ENCODE data around the gene OR2AT4.

OR2AT4 gene

GRCh38 chr11:75135021-75135650 lies 38.5 kb upstream of the OR2AT4 start:
- Histone ChIP-seq H3K27me3 (ENCODE audit: insufficient read depth, poor library complexity, severe bottlenecking) (no peaks in the 10 kb centered on the region), H3K4me3 (ENCODE audit: severe bottlenecking) (no peak overlapping the region), H3K36me3 (ENCODE audit: low read depth) (no peaks in the 10 kb centered on the region), H3K9me3 (ENCODE audit: severe bottlenecking) (no peaks in the 10 kb centered on the region), H3K27ac (ENCODE audit: poor library complexity, severe bottlenecking) (no peak overlapping the region), H3K4me1 (ENCODE audit: insufficient read depth, poor library complexity, severe bottlenecking) (no peaks in the 10 kb centered on the region)
- no peak for TF ChIP-seq CTCF (IDR thresholded peaks at IDR 0.05; ENCODE audit: poor library complexity, severe bottlenecking)
- no peak for ATAC-seq (ENCODE audit: low read depth)
- DNase-seq (ENCODE audit: low spot score), result no peak

GRCh38 chr11:75133976-75134375 lies 37.3 kb upstream of the OR2AT4 start:
- Histone ChIP-seq H3K27me3 (ENCODE audit: insufficient read depth, poor library complexity, severe bottlenecking) (no peaks in the 10 kb centered on the region), H3K9me3 (ENCODE audit: severe bottlenecking) (no peaks in the 10 kb centered on the region), H3K4me3 (ENCODE audit: severe bottlenecking) (no peak overlapping the region), H3K4me1 (ENCODE audit: insufficient read depth, poor library complexity, severe bottlenecking) (no peaks in the 10 kb centered on the region), H3K27ac (ENCODE audit: poor library complexity, severe bottlenecking) (no peak overlapping the region), H3K36me3 (ENCODE audit: low read depth) (no peaks in the 10 kb centered on the region)
- TF ChIP-seq CTCF (IDR thresholded peaks at IDR 0.05; ENCODE audit: poor library complexity, severe bottlenecking), result no peak
- ATAC-seq (ENCODE audit: low read depth) (no peak), DNase-seq (ENCODE audit: low spot score) (no peak)

- no peaks in the 10 kb centered on the region for H3K36me3 ChIP-seq (ENCODE audit: low read depth)
- DNase-seq (ENCODE audit: low spot score) (no peak), ATAC-seq (ENCODE audit: low read depth) (no peak)
- no peak for TF ChIP-seq CTCF (IDR thresholded peaks at IDR 0.05; ENCODE audit: poor library complexity, severe bottlenecking)
- no peak overlapping the region for H3K4me3 ChIP-seq (ENCODE audit: severe bottlenecking)
- H3K4me1 ChIP-seq (ENCODE audit: insufficient read depth, poor library complexity, severe bottlenecking), result no peaks in the 10 kb centered on the region
- H3K9me3 ChIP-seq (ENCODE audit: severe bottlenecking), result no peaks in the 10 kb centered on the region
- no peak overlapping the region for H3K27ac ChIP-seq (ENCODE audit: poor library complexity, severe bottlenecking)
- H3K27me3 ChIP-seq (ENCODE audit: insufficient read depth, poor library complexity, severe bottlenecking), result no peaks in the 10 kb centered on the region
Measured at GRCh38 chr11:75132080-75132479, 35.4 kb upstream of the OR2AT4 start.

GRCh38 chr11:75126564-75126963 lies 29.9 kb upstream of the OR2AT4 start:
- no peak for ATAC-seq (ENCODE audit: low read depth)
- Histone ChIP-seq H3K4me3 (ENCODE audit: severe bottlenecking) (no peak overlapping the region), H3K27me3 (ENCODE audit: insufficient read depth, poor library complexity, severe bottlenecking) (no peaks in the 10 kb centered on the region), H3K4me1 (ENCODE audit: insufficient read depth, poor library complexity, severe bottlenecking) (no peaks in the 10 kb centered on the region), H3K27ac (ENCODE audit: poor library complexity, severe bottlenecking) (no peak overlapping the region), H3K36me3 (ENCODE audit: low read depth) (no peaks in the 10 kb centered on the region), H3K9me3 (ENCODE audit: severe bottlenecking) (no peaks in the 10 kb centered on the region)
- no peak for TF ChIP-seq CTCF (IDR thresholded peaks at IDR 0.05; ENCODE audit: poor library complexity, severe bottlenecking)
- no peak for DNase-seq (ENCODE audit: low spot score)

- ATAC-seq (ENCODE audit: low read depth), result no peak
- TF ChIP-seq CTCF (IDR thresholded peaks at IDR 0.05; ENCODE audit: poor library complexity, severe bottlenecking), result no peak
Measured at GRCh38 chr11:75118577-75118976, 21.9 kb upstream of the OR2AT4 start.

More at GRCh38 chr11:75118577-75118976, 21.9 kb upstream of the OR2AT4 start:
- Histone ChIP-seq H3K27me3 (ENCODE audit: insufficient read depth, poor library complexity, severe bottlenecking) (no peaks in the 10 kb centered on the region), H3K4me1 (ENCODE audit: insufficient read depth, poor library complexity, severe bottlenecking) (no peaks in the 10 kb centered on the region), H3K36me3 (ENCODE audit: low read depth) (no peaks in the 10 kb centered on the region), H3K27ac (ENCODE audit: poor library complexity, severe bottlenecking) (no peak overlapping the region), H3K4me3 (ENCODE audit: severe bottlenecking) (no peak overlapping the region), H3K9me3 (ENCODE audit: severe bottlenecking) (peaks cover 2% of the 10 kb centered on the region)
- DNase-seq (ENCODE audit: low spot score), result no peak

Measured in RWPE2 (cell line).